ENCODE data around the gene PARP2. TPM values are rescaled to one million over a fixed set of nuclear protein-coding genes. Genes with fewer than 3 reads are reported as not detected.

Gene PARP2
- total and polyA plus RNA-seq, 9 of the 15 experiments (the other 6 are each of a cell fraction or from before 2014, with no cell fraction given) = 19.7 to 50.5 (median 29.9) TPM

- TF ChIP-seq FOXO4 (CRISPR knock-in tag; IDR thresholded peaks at IDR 0.05) = no peak
- TF ChIP-seq ZNF57 (CRISPR knock-in tag; IDR thresholded peaks at IDR 0.05) = no peak
- TF ChIP-seq ZFX (CRISPR knock-in tag; IDR thresholded peaks at IDR 0.05) = no peak
- no peak for TF ChIP-seq EGR1 (conservative IDR thresholded peaks at IDR 0.05)
- TF ChIP-seq ZNF316 (IDR thresholded peaks at IDR 0.05) = no peak
- no peak for TF ChIP-seq MED1 (CRISPR knock-in tag; IDR thresholded peaks at IDR 0.05; ENCODE audit: borderline replicate concordance)
- no peak for TF ChIP-seq XRCC5 (IDR thresholded peaks at IDR 0.05; ENCODE audit: low read depth, low read length)
- TF ChIP-seq POLR2B (IDR thresholded peaks at IDR 0.05; ENCODE audit: low read depth, partially characterized antibody) = no peak
- no peak for TF ChIP-seq HNRNPK (IDR thresholded peaks at IDR 0.05; ENCODE audit: low read depth, low read length, poor library complexity, severe bottlenecking)
These were observed 39.6 kb downstream of the PARP2 start (continued) for GRCh38 chr14:20383032-20383431.

- peaks cover 45% of the 10 kb centered on the region; the same call in 1 of the 3 replicates for H3K36me3 ChIP-seq (ENCODE audit: control insufficient read depth, insufficient read depth, low read length)
- H3K27ac ChIP-seq (ENCODE audit: extremely low read depth, low read depth, low read length) = no peak overlapping the region
- no peaks in the 10 kb centered on the region for H3K79me2 ChIP-seq (ENCODE audit: control insufficient read depth, insufficient read depth, low read length)
- H3K4me1 ChIP-seq (replicated peaks in 1 of 2; ENCODE audit: control insufficient read depth in 2 of 2, insufficient read depth in 2 of 2, low read length in 2 of 2) = no peaks in the 10 kb centered on the region
- FAIRE-seq = no peak
- in situ Hi-C loops (cut with MboI) = no loop called here
- CTCF ChIA-PET (ENCODE audit: low intra/inter-chr PET ratio) = no interaction called here
- no peak for TF ChIP-seq HDAC2 (IDR thresholded peaks at IDR 0.05)
- no peak for TF ChIP-seq NR0B1 (IDR thresholded peaks at IDR 0.05; ENCODE audit: partially characterized antibody)
- TF ChIP-seq FOXK2 (conservative IDR thresholded peaks at IDR 0.05 in 1 of 2, IDR thresholded peaks at IDR 0.05 in 1 of 2; ENCODE audit: low read depth in 2 of 2) = no peak
- no peak for TF ChIP-seq PRMT5 (CRISPR knock-in tag; IDR thresholded peaks at IDR 0.05)
- no peak for TF ChIP-seq SAFB2 (IDR thresholded peaks at IDR 0.05; ENCODE audit: borderline replicate concordance, low read depth, low read length, severe bottlenecking)
- TF ChIP-seq ATF6 (CRISPR knock-in tag; IDR thresholded peaks at IDR 0.05) = no peak
- no peak for TF ChIP-seq ZSCAN32 (CRISPR knock-in tag; IDR thresholded peaks at IDR 0.05)
- no peak overlapping the region for H3K9ac ChIP-seq (ENCODE audit: insufficient read depth in 1 of 2, low read depth in 2 of 2, low read length in 2 of 2)
- H4K20me1 ChIP-seq (replicated peaks; ENCODE audit: control insufficient read depth, insufficient read depth, low read length) = no peaks in the 10 kb centered on the region
- intact Hi-C loops (cut with micrococcal nuclease) = no loop called here
- POLR2A ChIA-PET = interaction anchor here (0.6 kb wide), 1 partner anchor 13 kb away, joined by 3 read pairs; no protein-coding TSS in a partner anchor
- 67% methylated on average over 3 of the region's 5 CpGs for WGBS (ENCODE audit: insufficient coverage, low coverage, missing lambda C conversion rate)
- H3K4me3 ChIP-seq = no peak overlapping the region
- H3K4me2 ChIP-seq (ENCODE audit: insufficient read depth, low read length) = no peak overlapping the region
- H3K9me3 ChIP-seq (replicated peaks; ENCODE audit: control insufficient read depth, insufficient read depth, low read depth, low read length) = no peaks in the 10 kb centered on the region
- H3K27me3 ChIP-seq (ENCODE audit: control insufficient read depth in 2 of 2, insufficient read depth in 2 of 2, low read length in 2 of 2) = no peaks in the 10 kb centered on the region
- no TSS peak for BruUV-seq (replicated peaks)
- ATAC-seq = no peak
- H3K9me1 ChIP-seq (ENCODE audit: control insufficient read depth, insufficient read depth, low read length) = no peaks in the 10 kb centered on the region
- no peak for DNase-seq (ENCODE audit: extremely low read depth in 1 of 4, low spot score in 3 of 4)
- H2AFZ ChIP-seq (ENCODE audit: low read depth, low read length) = no peak overlapping the region
These were observed 40.2 kb downstream of the PARP2 start for GRCh38 chr14:20383636-20384035.

Measured in K562 (cell line).